ENCODE results near the gene ABCD3. TPM values are rescaled to one million over a fixed set of nuclear protein-coding genes. Genes with fewer than 3 reads are reported as not detected.

The ABCD3 gene
- total RNA-seq, 1 experiment from 2014 or later, result 48.8 TPM

- CTCF ChIA-PET, result interaction anchor here (1.6 kb wide), 1 partner anchor 12 kb away, joined by 4 read pairs; no protein-coding TSS in a partner anchor
- Histone ChIP-seq H3K9ac (ENCODE audit: low read length) (no peak overlapping the region), H2AFZ (ENCODE audit: low read depth, low read length, poor library complexity, severe bottlenecking) (no peak overlapping the region), H3K4me3 (replicated peaks in 1 of 2; ENCODE audit: low read depth in 1 of 2, low read length in 2 of 2) (no peak overlapping the region), H3K79me2 (ENCODE audit: insufficient read depth, low read length) (no peaks in the 10 kb centered on the region), H3K4me2 (ENCODE audit: low read length) (no peak overlapping the region), H3K9me2 (ENCODE audit: insufficient read depth) (no peaks in the 10 kb centered on the region), H3K9me3 (ENCODE audit: control insufficient read depth in 1 of 2, insufficient read depth in 1 of 2, low read depth in 1 of 2, low read length in 2 of 2) (no peaks in the 10 kb centered on the region), H4K20me1 (ENCODE audit: insufficient read depth) (no peaks in the 10 kb centered on the region), H3K27ac (ENCODE audit: low read depth, low read length) (no peak overlapping the region), H3K27me3 (ENCODE audit: insufficient read depth, low read length) (no peaks in the 10 kb centered on the region), H3K4me1 (ENCODE audit: control insufficient read depth in 1 of 2, insufficient read depth in 2 of 2, low read length in 2 of 2) (no peaks in the 10 kb centered on the region), H3K36me3 (ENCODE audit: control insufficient read depth in 1 of 2, insufficient read depth in 2 of 2, low read length in 2 of 2) (peaks cover 8 to 12% of the 10 kb centered on the region in 2 experiments)
- TF ChIP-seq CEBPB (IDR thresholded peaks at IDR 0.05; ENCODE audit: low read depth) (no peak), ELF1 (IDR thresholded peaks at IDR 0.05; ENCODE audit: borderline replicate concordance, low read depth) (no peak), JUND (IDR thresholded peaks at IDR 0.05) (no peak), SRF (IDR thresholded peaks at IDR 0.05; ENCODE audit: low read depth) (no peak), EGR1 (IDR thresholded peaks at IDR 0.05; ENCODE audit: low read depth) (no peak), POLR2AphosphoS5 (IDR thresholded peaks at IDR 0.05; ENCODE audit: low read depth, low read length) (no peak), FOSL1 (IDR thresholded peaks at IDR 0.05; ENCODE audit: low read depth) (no peak), ATF3 (IDR thresholded peaks at IDR 0.05) (no peak), CTCF (IDR thresholded peaks at IDR 0.05 in 2 of 3, conservative IDR thresholded peaks at IDR 0.05 in 1 of 3; ENCODE audit: borderline replicate concordance in 1 of 3, insufficient read depth in 1 of 3, low read depth in 2 of 3, low read length in 2 of 3) (no peak), SIN3A (IDR thresholded peaks at IDR 0.05; ENCODE audit: low read depth) (no peak), POLR2A (IDR thresholded peaks at IDR 0.05; ENCODE audit: borderline replicate concordance, extremely low read depth, insufficient read depth, insufficient read length) (no peak), CBX3 (IDR thresholded peaks at IDR 0.05; ENCODE audit: low read depth) (no peak), TCF7L2 (IDR thresholded peaks at IDR 0.05; ENCODE audit: borderline replicate concordance, extremely low read depth, insufficient read depth, insufficient read length) (no peak), EZH2phosphoT487 (IDR thresholded peaks at IDR 0.05; ENCODE audit: borderline replicate concordance) (no peak), SP1 (IDR thresholded peaks at IDR 0.05; ENCODE audit: low read depth) (no peak)
- TF ChIP-seq, protein P1, sequence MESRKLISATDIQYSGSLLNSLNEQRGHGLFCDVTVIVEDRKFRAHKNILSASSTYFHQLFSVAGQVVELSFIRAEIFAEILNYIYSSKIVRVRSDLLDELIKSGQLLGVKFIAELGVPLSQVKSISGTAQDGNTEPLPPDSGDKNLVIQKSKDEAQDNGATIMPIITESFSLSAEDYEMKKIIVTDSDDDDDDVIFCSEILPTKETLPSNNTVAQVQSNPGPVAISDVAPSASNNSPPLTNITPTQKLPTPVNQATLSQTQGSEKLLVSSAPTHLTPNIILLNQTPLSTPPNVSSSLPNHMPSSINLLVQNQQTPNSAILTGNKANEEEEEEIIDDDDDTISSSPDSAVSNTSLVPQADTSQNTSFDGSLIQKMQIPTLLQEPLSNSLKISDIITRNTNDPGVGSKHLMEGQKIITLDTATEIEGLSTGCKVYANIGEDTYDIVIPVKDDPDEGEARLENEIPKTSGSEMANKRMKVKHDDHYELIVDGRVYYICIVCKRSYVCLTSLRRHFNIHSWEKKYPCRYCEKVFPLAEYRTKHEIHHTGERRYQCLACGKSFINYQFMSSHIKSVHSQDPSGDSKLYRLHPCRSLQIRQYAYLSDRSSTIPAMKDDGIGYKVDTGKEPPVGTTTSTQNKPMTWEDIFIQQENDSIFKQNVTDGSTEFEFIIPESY (IDR thresholded peaks at IDR 0.05; ENCODE audit: extremely low read depth, insufficient replicate concordance, low read length), result no peak
- TF ChIP-seq, protein P2, sequence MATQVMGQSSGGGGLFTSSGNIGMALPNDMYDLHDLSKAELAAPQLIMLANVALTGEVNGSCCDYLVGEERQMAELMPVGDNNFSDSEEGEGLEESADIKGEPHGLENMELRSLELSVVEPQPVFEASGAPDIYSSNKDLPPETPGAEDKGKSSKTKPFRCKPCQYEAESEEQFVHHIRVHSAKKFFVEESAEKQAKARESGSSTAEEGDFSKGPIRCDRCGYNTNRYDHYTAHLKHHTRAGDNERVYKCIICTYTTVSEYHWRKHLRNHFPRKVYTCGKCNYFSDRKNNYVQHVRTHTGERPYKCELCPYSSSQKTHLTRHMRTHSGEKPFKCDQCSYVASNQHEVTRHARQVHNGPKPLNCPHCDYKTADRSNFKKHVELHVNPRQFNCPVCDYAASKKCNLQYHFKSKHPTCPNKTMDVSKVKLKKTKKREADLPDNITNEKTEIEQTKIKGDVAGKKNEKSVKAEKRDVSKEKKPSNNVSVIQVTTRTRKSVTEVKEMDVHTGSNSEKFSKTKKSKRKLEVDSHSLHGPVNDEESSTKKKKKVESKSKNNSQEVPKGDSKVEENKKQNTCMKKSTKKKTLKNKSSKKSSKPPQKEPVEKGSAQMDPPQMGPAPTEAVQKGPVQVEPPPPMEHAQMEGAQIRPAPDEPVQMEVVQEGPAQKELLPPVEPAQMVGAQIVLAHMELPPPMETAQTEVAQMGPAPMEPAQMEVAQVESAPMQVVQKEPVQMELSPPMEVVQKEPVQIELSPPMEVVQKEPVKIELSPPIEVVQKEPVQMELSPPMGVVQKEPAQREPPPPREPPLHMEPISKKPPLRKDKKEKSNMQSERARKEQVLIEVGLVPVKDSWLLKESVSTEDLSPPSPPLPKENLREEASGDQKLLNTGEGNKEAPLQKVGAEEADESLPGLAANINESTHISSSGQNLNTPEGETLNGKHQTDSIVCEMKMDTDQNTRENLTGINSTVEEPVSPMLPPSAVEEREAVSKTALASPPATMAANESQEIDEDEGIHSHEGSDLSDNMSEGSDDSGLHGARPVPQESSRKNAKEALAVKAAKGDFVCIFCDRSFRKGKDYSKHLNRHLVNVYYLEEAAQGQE (IDR thresholded peaks at IDR 0.05; ENCODE audit: low read depth), result no peak
- TF ChIP-seq, protein P3, sequence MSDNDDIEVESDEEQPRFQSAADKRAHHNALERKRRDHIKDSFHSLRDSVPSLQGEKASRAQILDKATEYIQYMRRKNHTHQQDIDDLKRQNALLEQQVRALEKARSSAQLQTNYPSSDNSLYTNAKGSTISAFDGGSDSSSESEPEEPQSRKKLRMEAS (IDR thresholded peaks at IDR 0.05), result no peak
- RAD21 ChIA-PET (ENCODE audit: low non-redundant PET in 1 of 2, low total read pairs in 2 of 2, uncharacterized antibody in 2 of 2, unreplicated experiment in 2 of 2), result no interaction called here
- BruUV-seq (replicated peaks), result no TSS peak
- intact Hi-C loops (cut with micrococcal nuclease), result no loop called here
- POLR2A ChIA-PET, result no interaction called here
- DNase-seq (ENCODE audit: low read depth, low spot score) (no peak), ATAC-seq (no peak)
Measured at GRCh38 chr1:94501426-94501825, 83.2 kb downstream of the ABCD3 start.
